GOT3 (cell line): ENCODE measurements around the gene UNC5C.

Source experiments
- DNase-seq: peaks from one replicate; lab custom pipeline; 2025; ENCODE audit warnings: mixed read lengths; lab: John Stamatoyannopoulos, UW

The UNC5C gene

GRCh38 chr4:95217197-95217596 lies 331.6 kb downstream of the UNC5C start:
- DNase-seq, result no peak

GRCh38 chr4:95216636-95217035 lies 332.1 kb downstream of the UNC5C start:
- DNase-seq, result no peak

DNA sequence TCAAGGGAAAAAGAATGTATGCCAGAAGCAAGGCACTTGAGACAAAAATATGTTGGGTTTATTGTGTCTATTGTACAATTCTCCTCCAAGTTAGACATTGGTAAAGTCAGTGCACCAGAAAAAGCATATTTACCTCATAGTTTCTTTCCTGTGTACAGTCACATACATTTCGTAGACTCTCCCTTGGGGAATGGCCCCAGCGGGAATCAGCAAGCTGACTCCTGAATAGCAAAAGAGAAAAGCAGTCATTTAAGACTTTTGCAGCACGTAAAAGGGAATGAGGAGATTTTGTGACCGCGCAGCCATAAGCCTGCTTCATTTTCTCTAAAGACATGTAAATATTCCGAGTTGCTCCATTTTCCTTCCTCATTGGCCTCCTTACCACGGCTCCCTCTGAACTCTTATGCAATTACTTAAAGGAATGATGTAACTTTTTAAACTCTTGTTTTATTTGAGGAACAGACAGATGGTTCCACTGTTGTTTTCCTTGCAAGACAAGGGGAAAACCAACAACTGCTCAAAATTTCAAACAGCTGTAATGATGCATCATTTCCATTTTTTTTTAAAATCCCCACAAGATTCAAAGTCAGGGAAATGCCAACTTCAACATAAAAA lies 332.7 kb downstream of the UNC5C start:
- peak; percentile 0 for DNase-seq

DNA sequence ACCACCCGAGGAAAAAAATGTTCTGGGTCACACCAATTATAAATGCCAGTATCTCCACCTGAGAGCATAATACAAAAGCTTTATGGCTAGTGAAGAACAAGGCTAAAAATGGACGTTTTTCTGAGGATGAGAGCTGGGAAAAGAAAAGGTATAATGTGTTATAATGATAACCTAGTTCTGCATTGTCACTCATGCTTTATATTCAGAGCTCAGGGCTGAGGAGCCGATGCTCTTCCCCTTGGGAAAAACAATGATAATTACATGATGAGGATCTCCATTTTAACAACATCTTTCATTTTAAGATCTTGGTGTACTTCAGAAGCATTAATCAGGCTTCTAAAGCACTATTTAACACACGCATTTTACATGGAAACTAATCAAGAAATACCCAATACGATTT lies 333.7 kb downstream of the UNC5C start:
- no peak for DNase-seq

DNA sequence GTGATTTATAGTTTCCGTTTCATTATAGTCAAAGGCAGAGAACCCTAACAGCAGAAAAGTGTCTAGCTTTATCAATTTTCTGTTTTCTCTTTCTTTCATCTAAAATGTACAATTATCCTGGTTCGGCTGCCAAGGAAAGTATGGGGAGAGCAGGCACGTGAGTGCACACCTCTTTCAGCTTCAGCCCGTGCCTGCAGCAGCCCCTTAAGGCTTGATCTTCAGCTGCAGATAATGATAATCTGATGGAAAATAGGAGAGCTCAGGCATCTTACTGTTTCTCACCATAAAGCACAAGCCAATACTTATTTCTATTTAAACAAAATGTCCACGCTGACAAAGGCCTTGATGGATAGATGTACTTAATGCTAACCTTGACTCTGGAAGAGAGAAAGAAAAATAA lies 334.4 kb downstream of the UNC5C start:
- no peak for DNase-seq

- no peak for DNase-seq
Measured at GRCh38 chr4:95213366-95213765, 335.4 kb downstream of the UNC5C start.

- DNase-seq, result no peak
Measured at GRCh38 chr4:95212692-95213091, 336.1 kb downstream of the UNC5C start.

DNA sequence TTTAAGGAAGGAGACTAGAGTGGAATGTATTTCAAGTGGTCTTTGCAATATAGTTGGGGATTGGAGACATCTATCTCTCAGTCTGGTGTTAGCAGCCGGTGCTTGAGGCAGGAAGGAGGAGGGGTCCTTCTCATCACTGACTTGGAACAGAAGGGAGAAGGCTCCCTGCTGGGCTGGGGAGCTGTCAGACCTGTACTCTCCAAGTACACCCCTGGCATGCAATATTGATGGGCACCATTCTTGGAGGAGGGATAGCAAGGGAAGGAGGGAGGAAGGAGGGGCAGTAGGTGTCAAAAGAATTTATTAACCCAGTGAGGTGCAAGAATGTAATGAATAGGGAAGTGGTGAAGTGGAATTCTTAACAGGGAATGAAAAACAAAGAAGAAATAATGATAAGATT lies 338.8 kb downstream of the UNC5C start:
- DNase-seq, result no peak

DNA sequence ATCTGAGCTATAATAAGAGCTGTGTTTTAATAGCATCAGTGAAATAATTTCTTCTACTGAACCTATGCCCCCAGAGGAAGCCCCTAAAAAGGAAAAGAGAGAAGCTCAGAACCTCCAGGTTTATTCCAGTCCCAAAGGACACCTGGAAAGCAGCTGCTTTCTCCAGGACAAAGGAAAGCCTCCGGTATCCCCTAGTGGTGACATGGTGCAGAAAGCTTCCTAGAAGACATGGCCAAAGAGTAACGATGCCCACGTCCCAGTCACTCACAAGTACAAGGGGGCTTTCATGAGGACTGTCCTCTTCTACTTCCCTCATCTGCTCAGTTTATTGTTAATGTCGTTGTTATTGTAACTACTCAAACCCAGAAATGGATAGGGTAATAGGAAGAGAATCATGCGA lies 343.9 kb downstream of the UNC5C start:
- no peak for DNase-seq

DNA sequence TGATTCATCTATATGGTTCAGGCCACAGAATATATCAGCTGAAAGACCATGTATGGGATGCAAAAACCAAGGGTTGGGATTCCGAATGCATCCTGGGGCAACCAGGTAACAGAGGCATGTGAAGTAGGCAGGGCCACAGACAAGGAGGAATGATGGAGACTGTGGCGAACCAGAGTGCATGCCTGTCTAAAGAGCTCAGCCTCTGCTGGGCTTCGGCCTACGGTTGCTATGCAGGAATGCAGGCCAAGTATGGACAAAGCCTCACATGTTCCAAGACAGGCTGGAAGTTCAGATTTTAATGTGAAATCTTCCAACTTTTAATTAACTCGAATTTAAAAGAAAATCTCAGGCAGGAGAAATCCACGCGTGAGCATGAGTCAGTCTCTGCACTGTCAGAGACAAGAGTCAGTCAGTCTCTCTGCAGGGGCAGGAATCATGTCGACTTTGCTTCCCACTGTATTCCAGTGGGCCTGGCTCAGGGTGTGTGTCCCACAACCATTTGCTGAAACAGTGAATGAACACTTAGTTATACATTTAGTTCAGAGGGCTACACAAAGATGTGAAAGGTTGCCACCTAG lies 344.4 kb downstream of the UNC5C start:
- DNase-seq, result no peak

GRCh38 chr4:95198961-95199360 lies 349.8 kb downstream of the UNC5C start:
- no peak for DNase-seq

DNA sequence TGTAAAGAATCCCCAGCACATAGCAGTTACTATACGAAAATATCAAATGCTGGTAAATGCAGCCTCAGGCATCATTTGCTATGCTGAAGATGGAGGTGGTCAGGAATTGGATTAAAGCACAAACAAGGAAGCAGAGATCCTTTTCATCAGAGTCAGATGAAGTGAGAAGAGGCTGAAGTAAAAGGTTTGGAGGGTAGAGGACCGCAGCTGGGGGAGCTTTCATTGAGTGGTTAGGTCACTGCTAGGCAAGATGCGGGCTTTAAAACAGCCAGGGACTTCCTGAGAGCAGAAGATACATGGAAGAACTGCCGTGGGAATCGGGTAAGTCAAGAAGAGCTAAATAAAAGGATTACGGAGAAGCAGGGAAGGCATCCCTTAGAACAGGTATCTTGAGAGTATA lies 351.4 kb downstream of the UNC5C start:
- no peak for DNase-seq

DNA sequence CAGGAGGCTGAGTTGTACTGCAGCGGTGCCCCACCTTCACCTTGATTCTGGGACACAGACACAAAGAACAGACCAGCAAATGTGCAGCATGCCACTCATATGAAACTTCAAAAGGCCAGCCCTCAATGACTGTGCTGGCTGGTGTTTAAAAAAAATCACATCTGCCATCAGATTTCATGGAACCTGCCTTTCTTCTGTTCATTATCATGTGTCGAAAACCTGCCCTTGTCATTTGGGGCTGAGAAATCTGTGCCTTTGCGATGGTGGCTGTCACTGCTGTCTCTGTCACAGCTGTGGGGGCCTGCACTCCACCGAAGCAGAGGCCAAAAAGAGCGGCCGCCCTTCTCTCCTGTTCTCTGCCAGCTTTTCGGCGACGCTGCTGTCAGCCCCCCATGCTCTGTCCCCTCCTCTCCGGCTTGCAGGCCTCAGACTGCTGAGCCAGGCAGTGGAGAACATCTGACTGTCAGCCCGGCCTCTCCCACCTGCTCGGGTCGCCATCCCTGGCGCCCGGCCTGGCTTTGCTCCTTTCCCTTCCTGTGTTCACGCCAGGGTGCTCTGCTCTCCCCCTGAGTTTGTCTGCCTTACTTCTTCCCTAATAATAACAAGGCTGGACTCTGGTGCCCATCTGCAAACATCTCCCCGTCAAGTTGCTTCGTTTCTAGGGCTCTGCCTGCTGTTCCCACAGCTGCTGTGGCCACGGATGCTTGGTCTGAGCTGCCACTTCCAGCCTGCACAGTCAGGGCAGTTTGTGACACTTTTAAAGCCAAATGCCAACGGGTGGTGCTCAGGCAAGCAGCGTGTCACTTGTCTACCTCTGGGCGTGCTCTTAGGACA lies 355.2 kb downstream of the UNC5C start:
- no peak for DNase-seq

- DNase-seq, result no peak
Measured at GRCh38 chr4:95191537-95191936, 357.2 kb downstream of the UNC5C start.

GRCh38 chr4:95190751-95191436 lies 357.9 kb downstream of the UNC5C start:
- no peak for DNase-seq

GRCh38 chr4:95188701-95189370 lies 359.9 kb downstream of the UNC5C start:
- DNase-seq, result no peak

DNA sequence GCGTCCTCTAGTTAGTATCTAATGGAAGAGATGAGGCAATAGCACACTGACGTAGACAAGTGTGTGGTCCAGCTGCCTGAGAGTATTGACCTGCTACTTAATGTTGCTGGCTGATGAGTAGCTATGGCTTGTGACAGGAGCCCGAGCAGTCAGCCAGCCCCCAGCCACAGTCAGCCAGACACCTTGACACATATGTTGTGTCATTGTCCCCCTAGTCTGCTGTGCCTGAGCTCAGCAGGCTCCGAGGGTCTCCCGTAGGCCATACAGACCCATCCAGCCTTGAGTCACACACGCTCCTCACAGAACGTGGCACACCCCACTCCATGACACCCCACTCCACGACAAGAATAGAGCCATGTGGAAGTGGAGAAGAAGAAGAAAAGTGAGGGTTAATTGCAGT lies 362.1 kb downstream of the UNC5C start:
- DNase-seq, result no peak

DNA sequence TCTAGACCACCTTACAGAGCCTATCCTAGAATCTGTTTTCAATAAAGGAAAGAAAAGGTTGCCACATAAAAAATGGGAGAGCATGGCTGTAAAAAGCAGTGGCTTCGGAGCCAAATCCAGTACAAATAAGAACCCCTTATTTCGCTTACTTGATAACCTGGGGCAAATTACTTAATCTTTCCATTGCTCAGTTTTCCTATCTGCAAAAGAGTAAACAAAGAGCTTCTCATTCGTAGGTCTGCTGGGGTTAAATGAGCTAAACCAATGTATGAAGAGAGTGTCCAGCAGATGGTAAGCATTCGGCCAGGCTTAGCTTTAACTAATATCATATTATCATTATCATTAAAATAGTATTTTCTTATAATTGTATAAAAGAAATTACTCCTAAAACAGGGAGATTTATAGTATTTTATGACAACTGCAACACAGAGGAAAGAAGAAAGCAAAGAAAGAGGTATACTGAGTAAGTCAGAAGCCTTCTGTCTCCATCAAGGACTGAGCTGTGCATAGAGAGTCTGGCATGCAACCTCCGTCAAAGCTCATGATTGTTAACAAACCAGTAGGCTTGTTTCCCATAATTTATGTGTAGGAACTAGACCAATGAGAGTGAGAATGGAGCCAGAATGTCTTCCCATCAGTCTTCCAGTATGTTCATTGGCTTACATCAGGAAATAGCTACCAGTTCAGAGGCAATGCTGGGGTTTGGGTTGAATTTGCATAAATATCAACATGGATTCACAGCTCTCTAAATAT lies 364.9 kb downstream of the UNC5C start:
- no peak for DNase-seq

GRCh38 chr4:95181996-95182306 lies 366.8 kb downstream of the UNC5C start:
- DNase-seq, result no peak

GRCh38 chr4:95181243-95181995 lies 367.4 kb downstream of the UNC5C start:
- DNase-seq, result no peak
